A204.1 (cell line): ENCODE data around the gene POLE.

ENCODE experiments used
- FAIRE-seq: peaks from 2 replicates; lab custom pipeline; 2012; peaks lifted over from hg19 to GRCh38; lab: Jason Lieb, UNC

Gene POLE

GRCh38 chr12:132593938-132594358 is 93.2 kb downstream of the POLE start:
- no peak for FAIRE-seq

DNA sequence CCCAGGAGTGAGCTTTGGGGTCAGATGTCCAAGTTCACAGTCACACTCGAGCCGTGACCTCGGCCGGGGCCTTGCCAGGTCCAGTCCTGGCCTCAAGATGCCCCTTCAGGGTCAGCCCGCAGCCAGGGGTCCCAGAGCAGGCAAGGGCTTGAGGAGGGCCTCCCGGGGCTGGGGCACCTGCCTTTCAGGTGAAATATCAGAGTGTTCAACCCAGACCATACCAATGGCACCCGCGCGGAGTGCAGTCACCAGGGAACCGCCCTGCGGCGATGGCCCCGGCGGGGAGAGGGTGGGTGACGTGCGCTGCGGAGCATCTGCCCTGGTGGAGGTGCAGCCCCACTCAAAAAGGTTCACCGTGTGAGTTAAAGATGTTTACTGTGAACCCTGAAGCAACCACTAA is 93.6 kb downstream of the POLE start:
- FAIRE-seq: no peak

DNA sequence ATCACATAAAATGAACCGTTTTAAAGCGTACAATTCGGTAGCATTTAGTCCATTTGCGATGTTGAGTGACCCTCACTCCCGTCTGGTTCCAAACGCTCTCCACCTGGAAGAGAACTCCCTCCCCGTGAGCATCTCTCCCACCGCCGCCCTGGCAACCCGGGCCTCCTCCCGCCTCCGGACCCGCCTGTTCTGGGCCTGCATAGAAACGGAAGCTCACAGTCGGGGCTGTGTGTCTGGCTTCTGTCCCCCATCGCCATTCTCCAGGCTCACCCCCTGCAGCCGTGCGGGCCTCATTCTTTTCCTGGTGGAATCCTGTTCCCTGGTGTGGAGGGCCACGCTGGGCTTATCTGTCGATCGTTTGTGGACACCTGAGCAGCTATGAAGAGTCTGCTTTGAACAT is 94.1 kb downstream of the POLE start:
- FAIRE-seq: no peak

- FAIRE-seq: no peak
Observed at GRCh38 chr12:132592282-132592970, 94.7 kb downstream of the POLE start.

GRCh38 chr12:132591107-132591935 is 95.8 kb downstream of the POLE start:
- no peak for FAIRE-seq

- no peak for FAIRE-seq
Observed at GRCh38 chr12:132588821-132589669, 98.1 kb downstream of the POLE start.

- FAIRE-seq: no peak
Observed at GRCh38 chr12:132588319-132588718, 98.8 kb downstream of the POLE start.

GRCh38 chr12:132587781-132588180 is 99.4 kb downstream of the POLE start:
- no peak for FAIRE-seq

- FAIRE-seq: no peak
Observed at GRCh38 chr12:132586929-132587328, 100.2 kb downstream of the POLE start.

- no peak for FAIRE-seq
Observed at GRCh38 chr12:132585177-132585576, 102.0 kb downstream of the POLE start.

DNA sequence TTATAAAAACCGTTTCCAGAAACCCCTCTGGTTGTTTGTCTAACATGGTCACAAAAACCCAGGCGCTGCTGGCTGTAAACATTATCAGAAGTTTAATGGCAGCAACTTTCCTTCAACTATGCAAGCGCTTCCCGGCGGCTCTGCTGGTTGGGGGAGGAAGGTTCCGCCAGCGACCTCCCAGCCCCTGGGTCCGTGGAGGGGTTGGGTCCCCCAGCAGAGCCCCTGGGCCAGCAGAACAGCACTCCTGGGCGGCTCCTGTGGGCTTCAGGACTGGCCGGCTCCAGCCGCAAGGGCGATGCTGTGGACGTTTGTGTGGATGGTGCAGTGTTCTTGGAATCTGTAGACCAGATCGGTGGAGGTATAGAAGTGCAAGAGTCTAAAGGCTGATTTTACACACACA is 102.7 kb downstream of the POLE start:
- FAIRE-seq: no peak

DNA sequence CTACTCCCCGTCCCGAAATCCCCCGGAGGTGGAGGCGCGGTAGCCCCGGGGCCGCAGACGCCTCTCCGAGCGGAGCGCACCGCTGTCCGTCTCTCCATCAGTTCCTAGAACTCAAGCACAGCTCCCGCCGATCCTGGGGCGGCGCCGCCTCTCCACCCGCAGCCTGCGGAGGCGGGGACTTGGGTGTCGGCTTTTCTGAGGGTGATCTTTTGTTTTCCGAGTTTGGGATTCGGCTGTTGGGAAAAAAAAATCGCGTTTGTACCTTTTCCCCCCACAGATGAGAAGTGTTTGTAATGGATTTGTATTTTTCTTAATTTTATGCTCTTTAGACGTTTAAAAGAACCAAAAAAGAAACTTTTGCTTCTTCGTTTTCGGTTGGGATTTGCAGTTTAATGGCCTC is 103.4 kb downstream of the POLE start:
- FAIRE-seq: no peak

- FAIRE-seq: no peak
Observed at GRCh38 chr12:132583411-132583710, 103.8 kb downstream of the POLE start.

- FAIRE-seq: no peak
Observed at GRCh38 chr12:132582582-132583410, 104.3 kb downstream of the POLE start.

GRCh38 chr12:132582058-132582420 is 105.1 kb downstream of the POLE start:
- no peak for FAIRE-seq

DNA sequence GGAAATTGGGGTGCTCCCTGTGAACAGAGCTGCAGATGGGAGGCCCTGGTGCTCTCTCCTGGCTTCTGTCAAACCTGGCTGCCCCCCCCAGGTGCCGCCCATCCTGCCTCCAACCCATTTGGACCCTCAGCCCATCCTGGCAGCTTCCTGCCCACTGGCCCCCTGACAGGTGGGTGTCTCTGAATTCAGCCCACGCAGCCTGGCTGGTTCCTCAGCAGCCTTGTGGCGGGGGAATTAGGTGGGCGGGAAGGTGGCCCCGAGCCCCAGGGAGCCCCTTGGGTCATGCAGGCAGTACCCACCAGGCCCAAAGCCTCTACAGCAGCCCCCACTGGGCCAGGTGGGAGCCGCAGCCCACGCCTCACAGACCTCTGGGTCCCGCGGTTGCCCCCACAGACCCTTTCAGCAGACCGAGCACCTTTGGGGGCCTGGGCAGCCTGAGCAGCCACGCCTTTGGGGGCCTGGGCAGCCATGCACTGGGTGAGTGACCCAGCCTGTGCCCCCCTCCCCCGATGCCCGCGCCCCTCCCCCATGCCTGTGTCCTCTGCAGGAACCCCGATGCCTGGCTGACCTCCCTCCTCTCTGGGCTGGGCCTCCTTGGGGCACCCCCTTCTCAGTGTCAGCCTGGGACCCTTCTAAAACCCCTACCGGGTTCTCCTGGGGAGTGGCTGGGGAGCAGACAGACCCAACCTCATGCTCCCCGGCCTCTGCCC is 105.6 kb downstream of the POLE start:
- no peak for FAIRE-seq

GRCh38 chr12:132580701-132581292 is 106.3 kb downstream of the POLE start:
- FAIRE-seq: no peak

DNA sequence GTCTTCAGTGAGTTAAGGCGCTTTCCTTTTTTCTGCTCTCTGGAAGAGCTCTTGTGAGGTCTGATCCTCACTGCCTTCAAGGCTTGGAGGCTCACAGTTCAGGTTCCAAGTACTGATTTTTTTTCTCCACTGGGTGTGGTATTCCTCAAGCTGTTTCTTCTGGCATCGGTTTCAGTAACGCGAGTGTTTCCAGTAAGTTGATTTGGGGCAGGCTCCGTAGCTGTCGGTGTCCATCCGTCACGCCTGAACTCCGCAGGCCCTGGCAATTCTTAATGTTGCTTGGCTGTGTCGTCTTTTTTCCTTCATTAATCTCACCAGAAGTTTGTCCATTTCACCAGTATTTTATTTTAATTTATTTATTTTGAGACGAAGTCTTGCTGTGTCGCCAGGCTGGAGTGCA is 107.4 kb downstream of the POLE start:
- FAIRE-seq: no peak

GRCh38 chr12:132578826-132579225 is 108.3 kb downstream of the POLE start:
- no peak for FAIRE-seq

GRCh38 chr12:132578118-132578517 is 109.0 kb downstream of the POLE start:
- no peak for FAIRE-seq
